Stimulated activated CD8-positive, alpha-beta memory T cell treated with anti-CD3 and anti-CD28 coated beads, Interleukin-7, amount 100 ng/mL, for 48 hours (primary cell): ENCODE data around the gene TMEM42.

Source experiments
- DNase-seq, 2 donors: peaks; one replicate each; pipeline ENCODE4 v3.0.0-alpha.2; 2020; ENCODE audit warnings: low read depth in 1 of 2; ENCODE audit errors: extremely low read depth in 1 of 2

Gene TMEM42

GRCh38 chr3:44906997-44907396 is 45.3 kb downstream of the TMEM42 start:
- peak in 1 of 2 donors; percentile 11 for DNase-seq

GRCh38 chr3:44907612-44908011 is 45.9 kb downstream of the TMEM42 start:
- DNase-seq: no peak

GRCh38 chr3:44909063-44909462 is 47.4 kb downstream of the TMEM42 start:
- DNase-seq: no peak

- no peak for DNase-seq
Observed at GRCh38 chr3:44910693-44911092, 49.0 kb downstream of the TMEM42 start.

GRCh38 chr3:44913868-44914468 is 52.3 kb downstream of the TMEM42 start:
- peak; percentile 16 to 38 for DNase-seq

- DNase-seq: no peak
Observed at GRCh38 chr3:44914936-44915335, 53.2 kb downstream of the TMEM42 start.
